ENCODE measurements around the gene CREB5. TPM values are rescaled to one million over a fixed set of nuclear protein-coding genes. Genes with fewer than 3 reads are reported as not detected.

Gene CREB5
- polyA plus RNA-seq, 1 experiment, result 3.9 TPM

- peak; percentile 39 for DNase-seq (ENCODE audit: low read depth)
- Histone ChIP-seq H3K27me3 (ENCODE audit: control insufficient read depth, insufficient read depth, low read length) (0 out of 2 replicates have a peak, but pooled peaks cover 1% of the 10 kb centered on the region), H3K36me3 (ENCODE audit: control insufficient read depth, insufficient read depth, low read length) (no peaks in the 10 kb centered on the region), H3K4me3 (ENCODE audit: low read depth, low read length) (no peak overlapping the region)
- ChIA-PET POLR2A (no interaction called here), CTCF (no interaction called here)
- TF ChIP-seq CTCF (IDR thresholded peaks at IDR 0.05; ENCODE audit: insufficient read depth, low read depth, low read length), result no peak
Observed at GRCh38 chr7:28865601-28866144, 453.4 kb downstream of the CREB5 start.

- POLR2A ChIA-PET, result no interaction called here
- CTCF ChIA-PET, result no interaction called here
Observed at GRCh38 chr7:28868712-28869111, 456.4 kb downstream of the CREB5 start.

GRCh38 chr7:28871077-28871476 lies 458.8 kb downstream of the CREB5 start:
- TF ChIP-seq CTCF (IDR thresholded peaks at IDR 0.05; ENCODE audit: insufficient read depth, low read depth, low read length), result no peak
- H3K4me3 ChIP-seq (ENCODE audit: low read depth, low read length), result no peak overlapping the region
- H3K27me3 ChIP-seq (ENCODE audit: control insufficient read depth, insufficient read depth, low read length), result no peaks in the 10 kb centered on the region
- no peak for DNase-seq (ENCODE audit: low read depth)
- ChIA-PET CTCF (interaction anchor here (1.7 kb wide), 1 partner anchor 51 kb away, joined by 7 read pairs; no protein-coding TSS in a partner anchor), POLR2A (interaction anchor here (0.7 kb wide), 1 partner anchor 14 kb away, joined by 7 read pairs; no protein-coding TSS in a partner anchor)
- no peaks in the 10 kb centered on the region for H3K36me3 ChIP-seq (ENCODE audit: control insufficient read depth, insufficient read depth, low read length)

More at GRCh38 chr7:28868712-28869111, 456.4 kb downstream of the CREB5 start:
- Histone ChIP-seq H3K36me3 (ENCODE audit: control insufficient read depth, insufficient read depth, low read length) (no peaks in the 10 kb centered on the region), H3K27me3 (ENCODE audit: control insufficient read depth, insufficient read depth, low read length) (no peaks in the 10 kb centered on the region), H3K4me3 (ENCODE audit: low read depth, low read length) (no peak overlapping the region)
- no peak for TF ChIP-seq CTCF (IDR thresholded peaks at IDR 0.05; ENCODE audit: insufficient read depth, low read depth, low read length)
- DNase-seq (ENCODE audit: low read depth), result no peak

- Histone ChIP-seq H3K27me3 (ENCODE audit: control insufficient read depth, insufficient read depth, low read length) (no peaks in the 10 kb centered on the region), H3K4me3 (ENCODE audit: low read depth, low read length) (no peak overlapping the region), H3K36me3 (ENCODE audit: control insufficient read depth, insufficient read depth, low read length) (no peaks in the 10 kb centered on the region)
- ChIA-PET POLR2A (interaction anchor here (0.7 kb wide), 1 partner anchor 14 kb away, joined by 7 read pairs; no protein-coding TSS in a partner anchor), CTCF (interaction anchor here (1.7 kb wide), 1 partner anchor 50 kb away, joined by 7 read pairs; no protein-coding TSS in a partner anchor)
- no peak for TF ChIP-seq CTCF (IDR thresholded peaks at IDR 0.05; ENCODE audit: insufficient read depth, low read depth, low read length)
- no peak for DNase-seq (ENCODE audit: low read depth)
Observed at GRCh38 chr7:28871631-28872030, 459.3 kb downstream of the CREB5 start.

- ChIA-PET CTCF (interaction anchor here (0.6 to 1.7 kb wide), 3 partner anchors 10 to 50 kb away, joined by 3 to 7 read pairs (median 3); no protein-coding TSS in a partner anchor), POLR2A (no interaction called here)
- H3K27me3 ChIP-seq (ENCODE audit: control insufficient read depth, insufficient read depth, low read length), result no peaks in the 10 kb centered on the region
- TF ChIP-seq CTCF (IDR thresholded peaks at IDR 0.05; ENCODE audit: insufficient read depth, low read depth, low read length), result no peak
- H3K36me3 ChIP-seq (ENCODE audit: control insufficient read depth, insufficient read depth, low read length), result no peaks in the 10 kb centered on the region
- H3K4me3 ChIP-seq (ENCODE audit: low read depth, low read length), result no peak overlapping the region
- no peak for DNase-seq (ENCODE audit: low read depth)
Observed at GRCh38 chr7:28872226-28872625, 459.9 kb downstream of the CREB5 start.

Data from BJ (cell line).